ENCODE measurements around the gene CCDC85B. TPM values are rescaled to one million over a fixed set of nuclear protein-coding genes. Genes with fewer than 3 reads are reported as not detected.
A peak's percentile ranks its signal among the peaks of the same experiment; 100 is the strongest.

CCDC85B gene
- total RNA-seq, 1 experiment from 2014 or later = 20.8 TPM

DNA sequence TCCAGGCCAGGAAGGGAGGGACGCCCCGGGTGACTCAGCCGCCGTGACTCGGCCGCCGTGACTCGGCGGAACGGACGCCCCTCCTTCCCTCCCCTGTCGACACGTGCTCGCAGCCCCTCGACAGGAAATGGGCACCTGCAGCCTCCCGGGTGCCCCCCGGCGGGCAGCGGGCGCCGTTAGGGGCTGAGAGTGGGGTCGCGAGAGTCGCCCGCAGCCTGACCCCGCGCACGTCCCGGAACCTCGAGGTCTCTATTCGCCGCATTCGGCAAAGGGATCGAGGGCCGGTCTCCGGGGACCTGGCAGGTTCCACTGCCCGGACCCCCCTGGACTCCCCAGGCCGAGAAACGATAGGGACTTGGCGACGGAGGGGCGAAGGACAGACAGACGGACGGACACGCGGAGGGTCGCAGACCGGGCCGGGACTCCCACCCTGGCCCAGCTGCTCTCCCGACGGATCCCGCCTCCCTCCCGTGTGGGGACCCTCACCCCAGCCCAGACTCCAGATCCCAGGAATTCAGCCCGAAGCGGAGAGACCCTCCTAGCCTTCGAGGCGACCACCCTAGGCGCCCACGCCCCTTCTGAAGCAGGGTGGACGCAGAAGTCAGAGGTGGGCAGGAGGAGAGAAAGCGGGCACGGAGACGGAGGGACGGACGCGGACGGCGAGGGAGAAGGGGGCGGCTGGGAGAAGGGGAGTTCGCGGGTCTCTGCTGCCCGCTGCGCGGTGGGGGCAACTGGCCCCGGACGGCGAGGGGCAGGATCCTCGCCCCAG lies 9.1 kb downstream of the CCDC85B start:
- Mint-ChIP-seq H3K27ac (ENCODE audit: low read depth, unreplicated experiment) (peak overlapping the region; percentile 89), H3K27me3 (ENCODE audit: insufficient read depth, unreplicated experiment) (no peaks in the 10 kb centered on the region), H3K36me3 (ENCODE audit: insufficient read depth, unreplicated experiment) (peaks cover 23% of the 10 kb centered on the region), H3K9me3 (ENCODE audit: unreplicated experiment) (no peaks in the 10 kb centered on the region), H3K4me3 (ENCODE audit: unreplicated experiment) (peak overlapping the region; percentile 96), H3K4me1 (ENCODE audit: insufficient read depth, unreplicated experiment) (peaks cover 57% of the 10 kb centered on the region)
- TF ChIP-seq, protein P1, sequence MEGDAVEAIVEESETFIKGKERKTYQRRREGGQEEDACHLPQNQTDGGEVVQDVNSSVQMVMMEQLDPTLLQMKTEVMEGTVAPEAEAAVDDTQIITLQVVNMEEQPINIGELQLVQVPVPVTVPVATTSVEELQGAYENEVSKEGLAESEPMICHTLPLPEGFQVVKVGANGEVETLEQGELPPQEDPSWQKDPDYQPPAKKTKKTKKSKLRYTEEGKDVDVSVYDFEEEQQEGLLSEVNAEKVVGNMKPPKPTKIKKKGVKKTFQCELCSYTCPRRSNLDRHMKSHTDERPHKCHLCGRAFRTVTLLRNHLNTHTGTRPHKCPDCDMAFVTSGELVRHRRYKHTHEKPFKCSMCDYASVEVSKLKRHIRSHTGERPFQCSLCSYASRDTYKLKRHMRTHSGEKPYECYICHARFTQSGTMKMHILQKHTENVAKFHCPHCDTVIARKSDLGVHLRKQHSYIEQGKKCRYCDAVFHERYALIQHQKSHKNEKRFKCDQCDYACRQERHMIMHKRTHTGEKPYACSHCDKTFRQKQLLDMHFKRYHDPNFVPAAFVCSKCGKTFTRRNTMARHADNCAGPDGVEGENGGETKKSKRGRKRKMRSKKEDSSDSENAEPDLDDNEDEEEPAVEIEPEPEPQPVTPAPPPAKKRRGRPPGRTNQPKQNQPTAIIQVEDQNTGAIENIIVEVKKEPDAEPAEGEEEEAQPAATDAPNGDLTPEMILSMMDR (IDR thresholded peaks at IDR 0.05; ENCODE audit: unreplicated experiment) = no peak
- intact Hi-C loops (cut with micrococcal nuclease) = loop anchor here (1.0 to 2.0 kb wide), 3 partner anchors 9 to 21 kb away; partner anchors contain the start of gene CCDC85B
- no peak for DNase-seq (ENCODE audit: unreplicated experiment)
- TSS peak; percentile 13 for BruUV-seq (replicated peaks)
- ChIA-PET CTCF (interaction anchor here (1.3 to 2.3 kb wide), 3 partner anchors 10 to 15 kb away, joined by 4 to 23 read pairs (median 6); partner anchors contain the start of genes CCDC85B and FIBP), POLR2A (interaction anchor here (0.7 to 6.4 kb wide), 12 partner anchors 10 to 182 kb away, joined by 3 to 222 read pairs (median 10); partner anchors contain the start of genes BANF1, C11orf68, CCDC85B and CFL1)

DNA sequence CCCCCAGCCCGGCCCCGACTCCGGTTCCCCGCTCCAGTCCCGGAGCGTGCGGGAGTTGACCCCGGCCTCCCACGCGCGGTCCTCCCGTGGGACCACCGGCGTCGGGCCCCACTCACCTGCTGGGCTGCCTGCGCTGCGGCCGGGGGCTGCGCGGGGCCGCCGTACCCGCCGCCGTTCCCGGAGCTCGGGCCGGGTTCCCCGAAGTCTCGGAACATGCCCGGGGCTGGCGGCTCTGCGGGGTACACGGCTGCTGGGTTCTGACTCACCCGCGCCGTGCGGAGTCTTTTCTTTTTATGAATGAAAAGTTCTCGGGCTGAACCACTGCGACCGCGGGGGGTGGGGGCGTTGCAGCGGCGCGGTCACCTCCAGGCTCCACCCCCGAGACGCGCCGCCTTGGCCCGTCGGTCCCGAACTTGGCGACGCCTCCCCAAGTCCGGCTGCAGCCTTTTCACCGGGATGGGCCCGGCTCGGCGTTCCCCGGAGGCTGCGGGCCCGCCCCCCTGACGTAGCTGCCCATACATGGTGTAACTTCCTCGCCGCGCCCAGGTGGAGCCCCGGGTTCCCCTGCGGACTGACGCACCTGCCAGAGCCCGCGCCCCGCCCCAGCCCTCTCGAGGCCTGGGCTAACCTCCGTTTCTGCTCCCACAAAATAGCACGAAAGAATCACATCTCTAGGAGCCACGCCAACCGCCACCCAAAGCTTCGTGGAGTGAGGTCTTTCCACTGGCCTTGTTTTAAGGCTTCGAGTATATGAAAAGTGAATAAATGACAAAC lies 9.8 kb downstream of the CCDC85B start, which contains the start of gene FOSL1:
TSS of gene FOSL1 (minus strand) at position 264 of the 774 bp plus-strand sequence. CDS start at position 215, 49 bp downstream.
- Mint-ChIP-seq H3K36me3 (ENCODE audit: insufficient read depth, unreplicated experiment) (peaks cover 16% of the 10 kb centered on the region), H3K27me3 (ENCODE audit: insufficient read depth, unreplicated experiment) (no peaks in the 10 kb centered on the region)
- DNase-seq (ENCODE audit: unreplicated experiment) = peak; percentile 97

DNA sequence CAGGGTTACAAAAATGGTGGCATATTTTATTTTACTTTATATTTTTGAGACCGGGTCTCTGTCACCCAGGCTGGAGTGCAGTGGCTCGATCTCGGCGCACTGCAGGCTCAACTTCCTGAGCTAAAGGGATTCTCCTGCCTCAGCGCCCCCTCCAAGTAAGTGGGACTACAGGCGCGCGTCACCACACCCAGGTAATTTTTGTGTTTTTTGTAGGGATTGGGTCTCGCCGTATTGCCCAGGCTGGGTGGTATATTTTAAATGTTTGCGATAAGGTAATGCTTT lies 10.4 kb downstream of the CCDC85B start:
- H3K4me1 Mint-ChIP-seq (ENCODE audit: insufficient read depth, unreplicated experiment) = peaks cover 50% of the 10 kb centered on the region
- peak overlapping the region; percentile 96 for H3K4me3 Mint-ChIP-seq (ENCODE audit: unreplicated experiment)
- intact Hi-C loops (cut with micrococcal nuclease) = loop anchor here (1.0 to 2.0 kb wide), 2 partner anchors 14 to 19 kb away; no protein-coding TSS in a partner anchor
- no peaks in the 10 kb centered on the region for H3K27me3 Mint-ChIP-seq (ENCODE audit: insufficient read depth, unreplicated experiment)
- DNase-seq (ENCODE audit: unreplicated experiment) = no peak
- CTCF ChIA-PET = interaction anchor here (0.6 to 2.2 kb wide), 8 partner anchors 10 to 240 kb away, joined by 4 to 17 read pairs (median 4); partner anchors contain the start of genes BANF1 and CCDC85B
- BruUV-seq (replicated peaks) = no TSS peak
- peaks cover 10% of the 10 kb centered on the region for H3K36me3 Mint-ChIP-seq (ENCODE audit: insufficient read depth, unreplicated experiment)
- peak overlapping the region; percentile 89 for H3K27ac Mint-ChIP-seq (ENCODE audit: low read depth, unreplicated experiment)
- TF ChIP-seq, protein P1 (IDR thresholded peaks at IDR 0.05; ENCODE audit: unreplicated experiment) = no peak
- H3K9me3 Mint-ChIP-seq (ENCODE audit: unreplicated experiment) = no peaks in the 10 kb centered on the region
- POLR2A ChIA-PET = interaction anchor here (0.6 to 6.4 kb wide), 19 partner anchors 11 to 423 kb away, joined by 3 to 222 read pairs (median 3); partner anchors contain the start of genes BANF1, C11orf68, CCDC85B and CFL1

More for the DNA sequence above, 9.8 kb downstream of the CCDC85B start, which contains the start of gene FOSL1:
- intact Hi-C loops (cut with micrococcal nuclease) = loop anchor here (1.0 to 2.0 kb wide), 2 partner anchors 14 to 20 kb away; no protein-coding TSS in a partner anchor
- Mint-ChIP-seq H3K9me3 (ENCODE audit: unreplicated experiment) (no peaks in the 10 kb centered on the region), H3K27ac (ENCODE audit: low read depth, unreplicated experiment) (peak within 1 kb of the TSS; percentile 89), H3K4me1 (ENCODE audit: insufficient read depth, unreplicated experiment) (peaks cover 56% of the 10 kb centered on the region), H3K4me3 (ENCODE audit: unreplicated experiment) (peak within 1 kb of the TSS; percentile 96)
- BruUV-seq (replicated peaks) = no TSS peak
- POLR2A ChIA-PET = interaction anchor here (0.6 to 6.4 kb wide), 21 partner anchors 11 to 423 kb away, joined by 3 to 222 read pairs (median 3); partner anchors contain the start of genes BANF1, C11orf68, CCDC85B and CFL1
- TF ChIP-seq, protein P1 (IDR thresholded peaks at IDR 0.05; ENCODE audit: unreplicated experiment) = no peak
- CTCF ChIA-PET = interaction anchor here (1.0 to 2.2 kb wide), 7 partner anchors 10 to 102 kb away, joined by 4 to 17 read pairs (median 5); partner anchors contain the start of genes BANF1 and CCDC85B

All from MCF 10A (cell line).